Activated T-cell treated with anti-CD3 and anti-CD28 coated beads for 1 hour (primary cell): ENCODE data around the gene TGFBI.

Source experiments
- DNase-seq: peaks from one replicate; pipeline ENCODE4 v3.0.0-alpha.2; 2020; ENCODE audit warnings: low read depth

The TGFBI gene

GRCh38 chr5:136065588-136065987 is 36.8 kb downstream of the TGFBI start:
- no peak for DNase-seq

- DNase-seq: no peak
These were observed 38.0 kb downstream of the TGFBI start for GRCh38 chr5:136066661-136067271.

GRCh38 chr5:136067422-136067821 is 38.6 kb downstream of the TGFBI start:
- no peak for DNase-seq

- DNase-seq: no peak
These were observed 41.9 kb downstream of the TGFBI start for GRCh38 chr5:136070486-136071285.

GRCh38 chr5:136073714-136074529 is 45.1 kb downstream of the TGFBI start:
- no peak for DNase-seq

GRCh38 chr5:136075466-136075891 is 46.7 kb downstream of the TGFBI start:
- DNase-seq: no peak

- DNase-seq: no peak
These were observed 47.3 kb downstream of the TGFBI start for GRCh38 chr5:136076067-136076466.

- DNase-seq: no peak
These were observed 48.2 kb downstream of the TGFBI start for GRCh38 chr5:136076881-136077445.

- DNase-seq: no peak
These were observed 50.6 kb downstream of the TGFBI start for GRCh38 chr5:136079195-136079985.

- DNase-seq: no peak
These were observed 51.3 kb downstream of the TGFBI start for GRCh38 chr5:136080113-136080482.

- peak; percentile 9 for DNase-seq
These were observed 51.9 kb downstream of the TGFBI start for GRCh38 chr5:136080483-136081216.

GRCh38 chr5:136081217-136081591 is 52.4 kb downstream of the TGFBI start:
- no peak for DNase-seq

- DNase-seq: peak; percentile 28
These were observed 53.8 kb downstream of the TGFBI start for GRCh38 chr5:136082390-136083193.

- DNase-seq: no peak
These were observed 55.9 kb downstream of the TGFBI start for GRCh38 chr5:136084698-136085097.

GRCh38 chr5:136086783-136087566 is 58.2 kb downstream of the TGFBI start:
- DNase-seq: no peak

GRCh38 chr5:136087961-136088871 is 59.4 kb downstream of the TGFBI start:
- no peak for DNase-seq

- no peak for DNase-seq
These were observed 61.0 kb downstream of the TGFBI start for GRCh38 chr5:136089791-136090190.

- no peak for DNase-seq
These were observed 61.5 kb downstream of the TGFBI start for GRCh38 chr5:136090319-136090718.
